LHCN-M2 (cell line): ENCODE measurements around the gene PARD3B. TPM values are rescaled to one million over a fixed set of nuclear protein-coding genes. Genes with fewer than 3 reads are reported as not detected.

Experiments used
- DNase-seq: peaks from one replicate; pipeline ENCODE4 v3.0.0-alpha.2; 2012; ENCODE audit warnings: low read depth
- total RNA-seq: library from RNA; depleted of rRNA; stranded (reverse); fragments of >200 nt; gene quantifications from 2 replicates; pipeline ENCODE4 v1.2.3, GENCODE V29; 2014

PARD3B gene
- total RNA-seq, 1 experiment from 2014 or later, result 4.0 TPM

DNA sequence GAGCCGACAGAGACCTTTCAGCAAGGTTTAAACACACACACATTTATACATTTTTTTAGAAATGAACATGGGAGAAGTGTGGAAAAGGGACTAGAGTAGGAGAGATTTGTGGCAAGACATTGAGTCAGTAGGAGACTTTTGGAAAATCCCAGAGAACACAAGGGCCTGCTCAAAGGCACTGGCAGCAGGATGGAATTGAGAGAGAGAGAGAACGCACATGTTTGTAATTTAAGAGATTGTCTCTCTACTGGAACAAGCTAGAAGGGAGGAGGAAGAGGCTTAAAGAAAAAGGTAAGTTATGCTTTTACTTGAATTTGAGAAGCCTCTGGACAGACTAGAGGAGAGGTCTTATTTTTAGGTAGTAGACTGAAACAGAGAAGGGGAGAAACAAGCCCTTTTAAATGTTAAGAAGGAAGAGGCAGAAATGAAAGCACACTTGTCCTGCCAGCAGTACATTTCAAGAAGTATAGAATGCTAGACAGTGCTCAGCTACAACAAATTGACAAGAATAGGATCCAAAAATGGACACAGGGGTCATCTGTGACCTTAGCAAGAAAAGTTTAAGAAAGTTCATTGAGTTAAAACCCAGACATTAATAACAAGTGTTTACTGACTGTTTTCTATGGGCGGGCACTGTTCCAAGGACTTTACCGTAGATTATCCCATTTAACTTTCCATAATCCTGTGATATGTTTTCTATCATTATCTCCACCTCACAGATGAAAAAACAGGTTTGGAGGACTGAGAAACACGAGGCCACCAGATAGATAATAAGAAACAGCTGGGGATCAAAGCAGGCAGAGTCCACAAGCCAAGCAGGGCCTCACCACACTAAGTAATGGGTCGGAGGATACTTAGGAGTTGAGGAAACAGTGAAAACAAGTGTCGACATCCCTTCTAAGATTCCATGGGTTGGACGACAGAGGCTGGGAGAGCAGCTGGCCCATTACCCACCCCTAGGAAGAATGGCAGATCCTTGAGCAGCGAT, 830.5 kb downstream of the PARD3B start:
- no peak for DNase-seq

DNA sequence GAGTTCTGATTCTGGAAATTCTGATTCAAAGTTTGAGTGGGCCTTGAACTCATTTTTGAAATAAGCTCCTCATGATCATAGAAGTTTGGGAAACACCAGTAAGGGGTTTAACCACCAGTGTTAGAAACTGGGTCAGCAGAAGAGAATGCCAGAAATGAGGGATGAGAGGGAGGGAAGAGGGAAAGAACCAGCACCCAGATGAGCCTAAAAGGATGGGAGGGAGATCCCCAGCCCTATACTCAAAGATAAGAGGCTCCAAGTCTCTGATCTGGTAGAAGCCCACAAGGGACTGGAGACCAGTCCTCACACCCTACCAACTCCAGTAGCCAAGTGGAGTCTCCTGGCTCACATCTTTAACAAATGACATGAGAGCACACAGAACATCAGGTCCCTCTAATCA, 832.0 kb downstream of the PARD3B start:
- no peak for DNase-seq

DNA sequence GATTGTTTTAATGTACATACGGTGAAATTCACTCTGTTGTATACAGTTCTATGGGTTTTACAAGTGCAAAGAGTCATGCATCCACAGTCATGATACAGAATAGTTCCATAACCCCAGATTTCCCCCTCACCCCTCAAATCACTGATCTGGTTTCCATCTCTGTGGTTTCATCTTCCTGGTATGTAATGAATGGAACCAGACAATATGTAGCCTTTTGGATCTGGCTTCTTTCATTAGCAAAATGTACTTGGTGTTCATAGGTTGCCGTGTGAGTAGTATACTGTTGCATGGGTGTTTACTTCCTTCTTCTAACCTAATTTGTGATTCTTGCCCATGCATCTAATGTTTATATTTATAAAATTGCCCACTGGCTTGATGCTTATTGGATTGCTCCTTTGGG, 838.3 kb downstream of the PARD3B start:
- DNase-seq, result no peak

DNA sequence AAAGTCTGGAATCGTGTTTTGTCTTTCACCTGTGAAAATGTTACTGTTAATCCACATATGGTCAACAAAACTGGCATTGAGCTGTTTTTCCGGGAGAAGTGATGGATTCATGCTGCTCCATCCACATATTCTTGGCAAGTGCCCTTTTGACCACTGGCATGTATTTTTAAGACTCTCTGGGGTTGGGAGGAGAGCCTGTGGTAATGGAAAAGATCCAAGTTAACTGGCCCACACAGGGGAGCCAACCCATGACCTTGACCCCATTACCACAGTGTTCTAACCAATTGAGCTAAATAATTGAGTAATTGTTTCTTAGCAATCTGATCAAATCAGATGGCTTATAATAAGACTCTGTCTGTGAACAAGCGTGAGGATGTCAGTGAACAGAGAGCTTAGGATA, 840.8 kb downstream of the PARD3B start:
- peak; percentile 77 for DNase-seq

DNA sequence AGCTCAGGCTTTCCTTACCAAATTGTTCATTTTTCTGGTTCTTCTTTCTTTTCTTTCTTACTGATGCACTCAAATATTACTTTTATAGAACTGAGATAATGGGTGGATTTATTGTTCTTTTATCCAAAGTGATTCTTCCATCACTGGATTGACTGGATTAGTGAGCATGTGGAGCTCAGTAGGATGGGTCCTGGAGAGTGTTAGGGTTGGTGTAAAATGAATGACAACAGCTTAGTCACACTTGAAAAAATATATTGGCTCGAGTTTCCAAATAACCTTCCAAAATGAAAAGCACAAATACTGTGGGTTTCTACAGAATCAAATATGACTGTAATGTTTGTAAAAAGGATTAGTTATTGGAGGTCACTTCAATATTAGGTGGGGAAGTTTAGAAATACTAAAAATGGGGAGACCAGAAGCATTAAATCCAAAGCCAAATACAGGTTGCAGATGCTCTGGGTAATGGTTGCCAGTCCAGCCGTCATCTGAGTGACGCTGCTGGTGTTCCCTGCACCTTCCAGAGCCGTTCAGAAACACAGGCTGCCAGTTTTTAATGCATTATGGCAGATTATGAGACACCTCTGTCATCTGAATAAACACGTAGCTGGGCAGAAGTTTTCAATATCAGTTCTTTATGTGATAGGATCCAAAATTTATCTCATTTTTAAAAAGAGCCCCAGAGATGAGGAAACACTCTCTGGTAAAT, 842.2 kb downstream of the PARD3B start:
- DNase-seq, result peak; percentile 31

DNA sequence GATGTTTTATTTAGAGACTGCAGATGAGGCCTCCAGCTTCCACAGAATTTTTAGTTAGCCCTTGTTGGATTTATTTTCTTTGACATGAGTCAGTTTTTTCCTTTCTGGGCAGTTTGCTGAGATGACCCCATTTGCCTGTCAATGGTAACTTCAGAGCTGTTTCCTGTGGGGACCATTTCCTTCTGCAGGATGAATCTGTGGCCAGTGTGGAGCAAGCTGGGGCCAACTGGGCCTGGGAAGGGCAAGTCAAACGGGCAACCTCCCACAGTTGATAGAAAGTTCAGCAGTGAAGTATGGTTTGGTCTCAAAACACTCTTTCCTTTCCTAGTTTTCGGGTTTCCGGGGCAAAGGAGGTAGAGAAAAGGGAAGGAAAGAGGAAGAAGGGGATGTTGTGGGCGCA, 845.6 kb downstream of the PARD3B start:
- no peak for DNase-seq

DNA sequence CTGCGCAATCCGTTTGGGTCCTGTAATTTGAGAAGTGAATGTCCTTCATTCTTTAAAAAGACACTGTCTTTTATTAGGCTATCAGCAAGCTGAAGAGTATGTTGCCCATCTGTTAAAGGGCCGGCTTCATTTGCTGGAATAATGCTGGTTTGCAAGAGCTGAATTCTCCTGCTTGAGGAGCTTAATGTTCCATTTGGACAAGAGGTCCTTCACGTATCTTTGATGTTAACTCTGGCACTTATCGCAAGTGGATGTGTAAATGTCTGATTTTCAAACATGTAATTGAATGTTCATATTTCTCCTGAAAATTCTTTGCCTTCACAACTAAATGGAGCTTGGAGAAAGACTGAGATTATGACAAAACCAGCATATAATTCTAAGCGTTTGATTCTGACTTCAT, 856.2 kb downstream of the PARD3B start:
- no peak for DNase-seq

DNA sequence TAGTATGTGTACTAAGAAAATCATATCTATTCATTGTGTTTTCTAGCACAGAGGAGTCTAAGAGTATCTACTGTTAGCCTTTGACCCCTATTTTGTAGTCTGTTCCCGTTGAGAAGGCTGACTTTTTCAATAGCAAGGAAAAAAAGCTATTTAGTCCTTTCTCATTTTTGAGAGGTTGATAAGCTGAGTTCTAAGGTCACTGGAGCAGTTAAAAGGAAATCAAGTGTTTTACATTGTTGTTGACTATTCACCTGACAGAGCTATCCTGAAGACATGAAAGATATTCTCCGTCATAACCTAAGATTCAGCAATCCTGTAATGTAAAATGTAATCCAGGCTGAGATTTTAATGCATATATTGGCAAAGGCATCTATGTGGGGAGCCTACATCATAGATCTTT, 856.7 kb downstream of the PARD3B start:
- no peak for DNase-seq

DNA sequence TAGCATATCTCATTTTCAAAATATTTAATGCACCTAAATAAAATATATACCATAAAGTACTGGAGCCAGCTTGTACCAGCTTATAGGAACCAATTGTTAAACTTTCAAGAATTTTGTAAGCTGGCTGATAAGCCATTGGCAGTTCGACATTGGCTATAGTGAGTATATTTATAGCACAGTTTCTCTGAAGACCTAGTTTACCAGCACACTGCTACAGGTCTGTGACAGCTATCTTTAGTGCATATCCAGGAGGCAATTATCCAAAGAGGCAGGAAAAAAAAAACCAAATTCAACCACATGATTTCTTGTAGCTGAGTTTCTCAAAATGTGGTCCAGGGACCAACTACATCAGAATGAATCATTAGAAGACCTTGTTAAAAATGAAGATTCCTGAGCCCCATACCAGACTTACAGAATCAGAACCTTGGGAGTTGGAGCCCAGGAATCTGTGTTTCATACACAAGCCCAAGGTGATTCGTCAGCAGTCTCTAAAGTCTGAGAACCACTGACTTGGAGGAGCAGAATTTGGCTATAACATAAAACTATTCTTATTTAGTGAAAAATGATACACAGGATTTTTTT, 858.1 kb downstream of the PARD3B start:
- DNase-seq, result peak; percentile 75

DNA sequence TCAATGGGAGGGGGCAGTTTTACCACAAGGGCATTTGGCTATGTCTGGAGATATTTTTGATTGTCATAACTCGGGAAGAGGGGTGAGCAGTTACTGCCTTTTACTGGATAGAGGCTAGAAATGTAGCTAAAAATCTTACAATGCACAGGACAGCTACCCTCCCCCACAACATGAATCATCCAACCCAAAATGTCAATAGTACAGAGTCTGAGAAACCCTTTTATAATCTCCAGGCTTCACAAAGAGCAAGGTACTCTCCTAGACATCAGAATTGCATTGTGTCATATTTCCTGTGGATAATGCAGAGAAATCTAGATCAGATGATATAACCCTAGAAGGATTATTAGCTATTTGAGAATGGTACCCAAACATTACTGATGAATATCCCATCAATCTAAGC, 859.9 kb downstream of the PARD3B start:
- DNase-seq, result peak; percentile 43

DNA sequence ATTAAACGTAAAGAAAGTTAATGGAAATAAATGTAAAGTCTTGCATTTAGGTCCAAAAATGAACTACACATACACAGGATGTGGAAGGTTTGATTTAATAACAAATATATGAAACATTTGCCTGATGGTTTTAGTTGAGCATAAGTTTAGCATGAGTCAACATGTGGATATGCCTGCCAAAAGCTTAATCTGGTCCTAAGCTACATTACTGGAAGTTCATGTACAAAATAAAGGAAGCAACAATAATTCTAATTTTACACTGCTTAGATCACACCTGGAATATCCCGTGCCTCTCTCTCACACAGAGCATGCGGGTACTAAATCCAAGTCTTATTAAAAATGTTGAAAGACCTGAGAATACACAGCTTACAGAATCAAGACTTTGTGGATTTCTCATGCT, 860.5 kb downstream of the PARD3B start:
- DNase-seq, result peak; percentile 80

DNA sequence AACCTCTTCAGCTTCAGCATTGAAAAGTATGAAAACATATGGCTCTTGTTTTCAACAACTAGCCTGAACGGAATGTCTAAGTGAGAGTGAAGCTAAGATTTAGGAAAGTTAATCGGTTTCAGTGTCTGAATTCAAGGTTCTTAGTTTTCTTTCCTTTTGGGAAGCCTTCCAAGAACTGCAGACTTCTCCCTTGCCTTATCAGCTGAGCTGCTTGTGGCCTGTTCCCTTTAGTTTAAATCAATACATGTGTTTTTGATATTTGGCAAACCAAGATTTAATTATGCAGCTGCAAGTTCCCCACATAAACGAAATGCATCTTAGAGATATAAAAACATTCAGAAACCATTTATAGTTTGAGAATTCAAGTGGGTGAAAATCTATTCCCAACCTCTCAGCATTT, 862.7 kb downstream of the PARD3B start:
- DNase-seq, result no peak

DNA sequence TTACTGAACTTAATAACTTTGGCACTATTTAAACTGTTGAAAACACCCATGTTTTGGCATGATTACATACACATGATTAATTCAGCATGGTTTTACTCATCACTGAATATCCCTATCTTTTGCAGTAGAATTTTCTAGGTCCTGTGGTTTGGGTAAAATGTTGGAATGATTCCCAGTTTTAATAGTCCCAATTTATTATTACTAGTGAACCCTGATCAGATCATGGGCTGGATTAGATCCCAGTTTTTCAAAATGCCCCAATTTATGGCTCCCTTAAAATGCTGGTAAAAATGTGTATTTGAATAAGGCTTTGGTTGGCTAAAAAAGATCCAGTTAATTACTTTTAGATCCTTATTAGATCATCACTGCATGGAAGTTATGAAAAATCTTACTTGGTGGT, 863.4 kb downstream of the PARD3B start:
- DNase-seq, result peak; percentile 15

DNA sequence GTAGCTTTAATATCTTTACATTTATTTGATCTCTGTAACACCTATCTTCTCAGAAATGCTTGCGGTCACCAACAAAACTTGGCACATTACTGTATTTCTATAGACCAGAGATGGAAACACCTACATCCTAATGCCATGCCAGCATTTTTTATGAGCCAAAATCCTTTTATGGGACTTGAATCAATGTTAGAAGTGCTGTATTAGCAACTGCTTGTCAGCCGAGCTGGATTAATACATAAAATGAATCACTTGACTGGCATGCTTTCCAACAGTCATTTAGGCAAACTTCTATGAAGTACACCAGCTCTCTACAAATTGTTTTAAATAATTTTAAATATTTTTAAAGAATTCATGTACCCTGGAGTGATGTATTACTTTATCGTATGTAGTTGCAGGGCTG, 864.1 kb downstream of the PARD3B start:
- DNase-seq, result peak; percentile 18

DNA sequence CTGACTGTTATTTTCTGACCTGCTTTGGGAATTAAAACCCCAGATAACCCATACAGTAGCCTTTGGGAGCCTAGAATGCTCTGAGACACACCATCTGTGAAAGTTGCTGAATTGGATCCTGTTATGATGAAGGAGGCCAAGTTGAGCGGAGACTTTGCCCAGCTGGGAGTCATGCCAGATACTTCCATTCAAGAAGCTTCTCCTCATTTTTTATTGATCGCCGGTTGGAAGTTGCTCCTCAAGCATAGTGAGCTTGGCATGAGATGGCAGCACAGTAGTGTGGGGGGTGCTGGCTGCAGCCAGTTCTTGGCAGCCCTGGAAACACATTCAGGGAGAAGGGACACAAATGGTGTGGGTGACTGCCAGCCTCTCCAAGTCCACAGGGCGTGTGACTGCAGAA, 866.3 kb downstream of the PARD3B start:
- DNase-seq, result no peak

DNA sequence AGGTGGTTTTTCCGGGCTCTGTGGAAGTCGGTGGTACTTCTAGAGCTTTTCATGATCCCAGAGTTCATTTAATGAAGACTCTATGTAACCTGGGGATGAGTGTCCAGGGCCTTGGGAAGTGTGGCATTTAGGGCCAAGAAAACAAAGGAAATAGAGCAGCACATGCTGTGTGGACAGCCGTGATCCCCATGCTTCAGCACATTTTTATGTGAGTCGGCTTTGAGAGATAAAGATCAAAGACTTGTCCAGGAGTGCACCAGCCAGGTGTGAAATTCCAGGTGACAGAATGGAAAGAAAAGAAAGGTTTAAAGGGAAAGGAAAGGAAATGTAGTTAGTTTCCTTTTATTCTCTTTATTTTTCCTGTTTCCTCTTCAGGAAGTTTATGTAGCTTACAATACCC, 879.1 kb downstream of the PARD3B start:
- DNase-seq, result no peak

DNA sequence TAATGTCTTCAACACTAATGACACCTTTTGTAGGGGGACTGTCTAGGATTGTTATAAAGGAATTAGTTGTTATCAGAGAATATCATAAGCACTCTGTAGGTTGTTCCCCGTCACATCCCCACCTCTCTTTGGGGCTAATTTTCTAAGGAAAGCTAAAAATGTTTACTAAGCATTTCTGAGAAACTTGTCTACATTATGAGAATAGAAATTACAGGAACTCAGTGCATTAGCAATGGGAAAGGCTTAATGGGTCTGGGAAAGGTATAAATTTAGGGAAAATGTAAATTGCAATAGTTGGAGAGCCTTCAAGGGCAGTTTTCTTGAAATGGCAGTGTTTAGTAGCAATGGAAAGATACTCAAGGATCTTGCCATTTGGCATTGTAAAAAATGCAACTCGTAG, 879.8 kb downstream of the PARD3B start:
- no peak for DNase-seq

DNA sequence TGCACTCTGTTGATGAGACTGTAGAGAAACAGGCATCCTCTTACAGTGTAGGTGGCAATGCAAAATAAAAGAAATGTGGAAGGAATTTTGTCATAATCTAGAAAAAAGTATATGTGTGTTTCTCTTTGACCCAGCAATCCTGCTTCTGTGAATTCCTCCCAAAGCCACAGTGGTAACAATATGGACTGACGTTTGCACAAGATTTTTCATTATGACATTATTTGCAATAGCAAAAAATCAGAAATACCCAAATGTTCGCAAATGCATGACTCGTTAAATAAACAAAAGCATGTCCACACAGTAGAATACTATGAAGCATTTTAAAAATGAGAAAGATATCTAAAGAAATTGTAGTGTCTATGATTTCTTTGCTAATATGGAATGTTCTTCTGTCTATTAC, 881.8 kb downstream of the PARD3B start:
- peak; percentile 60 for DNase-seq

DNA sequence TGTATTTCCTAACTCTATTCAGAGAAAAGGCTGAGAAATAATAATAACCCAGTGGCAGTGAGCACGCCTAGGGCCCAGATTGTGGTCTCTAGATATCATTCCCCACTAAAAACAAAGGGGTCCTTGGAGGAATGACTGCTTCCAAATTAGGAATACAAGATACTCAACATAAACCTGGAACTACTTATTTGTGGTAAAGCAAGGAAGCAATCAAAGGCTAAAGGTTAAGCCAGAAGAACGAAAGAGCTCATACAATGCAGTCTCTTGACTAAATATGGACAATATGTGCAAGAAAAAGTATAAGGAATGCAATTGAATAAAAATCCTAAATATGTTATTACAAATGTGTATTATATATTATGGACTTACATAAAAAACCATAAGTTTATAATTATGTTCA, 883.5 kb downstream of the PARD3B start:
- DNase-seq, result no peak

DNA sequence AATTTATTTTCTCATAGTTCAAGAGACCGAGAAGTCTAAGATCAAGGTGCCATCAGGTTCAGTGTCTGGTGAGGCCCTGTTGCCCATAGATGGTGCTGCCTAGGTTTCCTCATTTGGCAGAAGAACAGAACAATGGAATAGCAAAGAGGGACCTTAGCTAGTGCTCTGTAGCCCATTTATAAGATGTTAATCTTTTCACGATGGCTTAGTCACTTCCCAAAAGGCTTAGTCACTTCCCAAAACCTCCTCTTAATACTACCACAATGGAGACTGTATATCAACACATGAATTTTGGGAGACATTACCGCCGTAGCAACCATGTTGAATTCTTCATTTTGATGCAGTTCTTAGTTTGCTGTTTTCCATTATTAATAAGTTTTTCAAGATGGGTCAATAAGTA, 890.7 kb downstream of the PARD3B start:
- DNase-seq, result peak; percentile 21

DNA sequence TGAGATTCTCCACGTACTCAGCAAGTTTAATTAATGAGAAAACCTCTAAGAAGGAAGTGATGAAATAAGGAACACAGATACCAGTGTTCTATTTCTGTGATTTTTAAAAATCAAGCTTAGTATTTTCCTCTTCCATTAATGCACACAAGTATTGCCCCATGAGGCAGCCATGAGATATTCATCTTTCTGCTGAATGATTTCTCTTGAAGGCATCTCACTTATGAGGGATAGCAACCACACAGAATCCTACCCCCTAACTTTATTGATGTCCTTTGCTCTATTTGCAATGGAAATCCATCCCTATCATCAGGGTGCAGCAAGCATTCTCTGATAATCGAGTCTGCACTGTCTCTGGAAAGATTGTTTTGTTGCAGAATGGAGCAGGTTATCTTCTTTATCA, 893.0 kb downstream of the PARD3B start:
- no peak for DNase-seq

DNA sequence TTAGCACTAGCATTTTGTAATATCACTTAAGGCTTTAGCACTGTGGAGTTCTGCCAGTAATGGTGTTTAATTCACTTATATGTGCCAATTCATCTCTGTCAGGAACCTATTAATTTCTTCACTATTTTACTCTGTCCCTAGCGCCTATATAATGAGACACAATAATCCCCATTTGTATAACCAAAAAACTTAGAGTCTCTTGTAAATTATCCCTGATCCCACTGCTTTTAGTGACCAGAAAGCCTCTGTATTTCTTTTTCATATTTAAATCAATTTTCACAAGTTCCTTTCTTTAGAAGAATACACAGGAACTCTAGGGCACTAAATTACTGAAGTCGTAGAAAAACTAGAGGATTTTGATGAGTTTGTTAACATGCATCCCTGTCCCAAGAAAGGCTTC, 894.3 kb downstream of the PARD3B start:
- no peak for DNase-seq

DNA sequence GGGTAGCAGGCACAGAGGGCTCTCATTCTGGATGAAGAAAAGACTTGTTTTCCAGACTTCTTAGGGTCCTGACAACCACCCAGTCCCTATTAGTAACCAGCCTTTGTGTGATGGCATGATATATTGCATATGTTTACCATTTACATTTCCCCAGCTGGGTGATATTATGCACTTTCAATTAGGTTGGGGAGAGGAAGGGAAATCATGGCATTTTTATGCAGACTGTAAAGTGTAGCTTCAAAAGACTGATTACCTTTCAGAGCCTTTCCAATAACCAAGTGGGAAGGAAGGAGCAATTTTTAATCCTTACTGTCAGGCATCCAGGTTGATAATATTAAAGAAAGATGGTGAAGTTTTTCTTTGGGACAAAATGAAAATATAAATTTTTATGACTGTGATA, 896.2 kb downstream of the PARD3B start:
- DNase-seq, result no peak
